OCI-LY1 (cell line): ENCODE data around the gene NBL1.
"Not testable (repeated sequence)": the region's sequence is repeated elsewhere in the genome, so short reads cannot be mapped to it uniquely, and the experiment has no call there.

Experiments used
- H2AFZ ChIP-seq: fragments of 200-600 bp; sonication (generic), shearing (Covaris generic); 2 replicates; pipeline ENCODE4 v1.6.0; 2014; ENCODE audit warnings: antibody characterized with exemption, mild to moderate bottlenecking, low read length
- H3F3A ChIP-seq: fragments of 200-600 bp; sonication (generic), shearing (Covaris generic); 2 replicates; pipeline ENCODE4 v1.6.0; 2014; ENCODE audit warnings: mild to moderate bottlenecking, antibody characterized with exemption, low read length, moderate library complexity; ENCODE audit not compliant: insufficient read depth
- H3K27ac ChIP-seq: fragments of 200-600 bp; sonication (generic); 2 replicates; pipeline ENCODE4 v1.5.1; 2014; ENCODE audit warnings: low read length, mixed run types, mild to moderate bottlenecking, low read depth; ENCODE audit not compliant: poor library complexity, severe bottlenecking
- H3K27me3 ChIP-seq: fragments of 200-600 bp; sonication (generic); 2 replicates; pipeline ENCODE4 v1.6.0; 2014; ENCODE audit warnings: antibody characterized with exemption, mild to moderate bottlenecking, low read length, moderate library complexity; ENCODE audit not compliant: insufficient read depth
- H3K36me3 ChIP-seq: fragments of 200-600 bp; sonication (generic); 2 replicates; pipeline ENCODE4 v1.6.1; 2014; ENCODE audit warnings: mild to moderate bottlenecking, antibody characterized with exemption, low read length, moderate library complexity, mixed read lengths; ENCODE audit not compliant: insufficient read depth
- H3K4me1 ChIP-seq: fragments of 200-600 bp; sonication (generic); 2 replicates; pipeline ENCODE4 v1.5.1; 2014; ENCODE audit warnings: mild to moderate bottlenecking, low read length, moderate library complexity; ENCODE audit not compliant: insufficient read depth, severe bottlenecking
- H3K4me2 ChIP-seq: fragments of 200-600 bp; sonication (generic), shearing (Covaris generic); 2 replicates; pipeline ENCODE4 v1.6.1; 2014; ENCODE audit warnings: low read length
- H3K4me3 ChIP-seq: fragments of 200-600 bp; sonication (generic); 2 replicates; pipeline ENCODE4 v1.5.1; 2014; ENCODE audit warnings: low read length, low read depth, mild to moderate bottlenecking, mixed read lengths; ENCODE audit not compliant: poor library complexity, severe bottlenecking
- H3K79me2 ChIP-seq: fragments of 200-600 bp; shearing (Covaris generic); 2 replicates; pipeline ENCODE4 v1.6.1; 2016; ENCODE audit warnings: mixed run types, low read length, mixed read lengths; ENCODE audit not compliant: insufficient read depth
- H3K9ac ChIP-seq: fragments of 200-600 bp; sonication (generic), shearing (Covaris generic); 2 replicates; pipeline ENCODE4 v1.6.1; 2014; ENCODE audit warnings: mild to moderate bottlenecking, low read length, mixed read lengths
- H3K9me2 ChIP-seq: fragments of 200-600 bp; sonication (generic), shearing (Covaris generic); 2 replicates; pipeline ENCODE4 v1.6.1; 2014; ENCODE audit warnings: low read depth, mild to moderate bottlenecking, low read length, mixed read lengths
- H3K9me3 ChIP-seq: fragments of 200-600 bp; shearing (Covaris generic); 2 replicates; pipeline ENCODE4 v1.6.1; 2014; ENCODE audit warnings: low read length, mixed read lengths
- H4K20me1 ChIP-seq: fragments of 200-600 bp; sonication (generic), shearing (Covaris generic); 2 replicates; pipeline ENCODE4 v1.6.0; 2016; ENCODE audit warnings: mild to moderate bottlenecking, low read length; ENCODE audit not compliant: insufficient read depth
- CTCF ChIP-seq: fragments of 200-600 bp; sonication (generic), shearing (Covaris generic); IDR thresholded peaks from 2 replicates; pipeline ENCODE4 v1.5.1; 2017; ENCODE audit warnings: mild to moderate bottlenecking, antibody characterized with exemption, low read length, moderate library complexity, mixed read lengths
- EZH2 ChIP-seq: fragments of 200-600 bp; sonication (generic), shearing (Covaris generic); IDR thresholded peaks from 2 replicates; pipeline ENCODE4 v1.8.0; 2017; ENCODE audit warnings: borderline replicate concordance, mixed run types, mild to moderate bottlenecking, antibody characterized with exemption, low read length, moderate library complexity, mixed read lengths

Gene NBL1

GRCh38 chr1:19630720-19631395, 13.3 kb upstream of the NBL1 start:
- Histone ChIP-seq H3F3A (no peaks in the 10 kb centered on the region), H3K4me1 (no peaks in the 10 kb centered on the region)
- TF ChIP-seq EZH2 (no peak), CTCF (no peak)

GRCh38 chr1:19632211-19632610, 11.9 kb upstream of the NBL1 start:
- Histone ChIP-seq H3K4me2 (no peak overlapping the region), H3F3A (no peaks in the 10 kb centered on the region), H3K9me3 (no peaks in the 10 kb centered on the region), H3K9ac (no peak overlapping the region), H4K20me1 (no peaks in the 10 kb centered on the region), H2AFZ (no peak overlapping the region), H3K4me3 (no peak overlapping the region), H3K9me2 (no peaks in the 10 kb centered on the region), H3K36me3 (peaks cover 18% of the 10 kb centered on the region), H3K79me2 (no peaks in the 10 kb centered on the region), H3K4me1 (no peaks in the 10 kb centered on the region), H3K27me3 (no peaks in the 10 kb centered on the region), H3K27ac (no peak overlapping the region)
- TF ChIP-seq EZH2 = no peak
- TF ChIP-seq CTCF = no peak

More at GRCh38 chr1:19630720-19631395, 13.3 kb upstream of the NBL1 start:
- no peak overlapping the region for H3K4me3 ChIP-seq
- no peak overlapping the region for H3K9ac ChIP-seq
- H4K20me1 ChIP-seq = no peaks in the 10 kb centered on the region
- no peak overlapping the region for H3K4me2 ChIP-seq
- H3K27me3 ChIP-seq = no peaks in the 10 kb centered on the region
- no peaks in the 10 kb centered on the region for H3K9me3 ChIP-seq
- H3K79me2 ChIP-seq = no peaks in the 10 kb centered on the region
- no peak overlapping the region for H3K27ac ChIP-seq
- H3K9me2 ChIP-seq = no peaks in the 10 kb centered on the region
- peaks cover 31% of the 10 kb centered on the region for H3K36me3 ChIP-seq
- H2AFZ ChIP-seq = no peak overlapping the region

- Histone ChIP-seq H3K36me3 (peaks cover 9% of the 10 kb centered on the region), H4K20me1 (no peaks in the 10 kb centered on the region), H3K27me3 (no peaks in the 10 kb centered on the region), H3F3A (no peaks in the 10 kb centered on the region), H3K9ac (no peak overlapping the region), H3K4me3 (no peak overlapping the region), H3K4me1 (no peaks in the 10 kb centered on the region), H3K9me3 (no peaks in the 10 kb centered on the region), H2AFZ (no peak overlapping the region), H3K9me2 (no peaks in the 10 kb centered on the region), H3K4me2 (no peak overlapping the region), H3K79me2 (no peaks in the 10 kb centered on the region), H3K27ac (no peak overlapping the region)
- TF ChIP-seq EZH2 (no peak), CTCF (no peak)
Measured at GRCh38 chr1:19633106-19633505, 11.0 kb upstream of the NBL1 start.

GRCh38 chr1:19635064-19635463, 9.0 kb upstream of the NBL1 start:
- not testable (repeated sequence) for H3K79me2 ChIP-seq, H3K27me3 ChIP-seq, H2AFZ ChIP-seq, H3F3A ChIP-seq, H3K36me3 ChIP-seq, H3K4me1 ChIP-seq, H3K27ac ChIP-seq, H3K4me2 ChIP-seq, H3K4me3 ChIP-seq, H3K9ac ChIP-seq, H3K9me3 ChIP-seq, H4K20me1 ChIP-seq, H3K9me2 ChIP-seq
